CD4-positive, CD25-positive, alpha-beta regulatory T cell (primary cell): Measurements from ENCODE around the gene CASP10. TPM values are rescaled to one million over a fixed set of nuclear protein-coding genes. Genes with fewer than 3 reads are reported as not detected.
"Not testable (repeated sequence)": the region's sequence is repeated elsewhere in the genome, so short reads cannot be mapped to it uniquely, and the experiment has no call there.

Source experiments
- ATAC-seq, 2 donors: fragments of 150-1000 bp; cut with Tn5 transposase; one replicate each; pipeline ENCODE4 v1.10.0; 2021; ENCODE audit warnings: low read depth in 2 of 2, moderate number of reproducible peaks in 2 of 2, moderate library complexity in 1 of 2
- DNase-seq, 3 donors: peaks; one replicate each; pipeline versions ENCODE4 v3.0.0 to v3.0.0-alpha.2; 2012 to 2022; ENCODE audit warnings: mixed read lengths in 1 of 3
- H3K27ac ChIP-seq: one replicate; pipeline ENCODE4 v1.7.0; 2013; ENCODE audit warnings: mild to moderate bottlenecking, low read length; ENCODE audit not compliant: insufficient read depth, poor library complexity, severe bottlenecking
- H3K27me3 ChIP-seq: one replicate; pipeline ENCODE4 v1.7.0; 2013; ENCODE audit warnings: low read length; ENCODE audit not compliant: control insufficient read depth, insufficient read depth
- H3K36me3 ChIP-seq: one replicate; pipeline ENCODE4 v1.7.0; 2013; ENCODE audit warnings: mild to moderate bottlenecking, low read length, moderate library complexity; ENCODE audit not compliant: control insufficient read depth, insufficient read depth
- H3K4me1 ChIP-seq: 2 replicates; pipeline ENCODE4 v1.7.0; 2013; ENCODE audit warnings: mild to moderate bottlenecking, low read length; ENCODE audit not compliant: insufficient read depth, control insufficient read depth, poor library complexity, severe bottlenecking
- H3K4me3 ChIP-seq: one replicate; pipeline ENCODE4 v1.7.0; 2013; ENCODE audit warnings: low read depth, mild to moderate bottlenecking, low read length, moderate library complexity
- H3K9me3 ChIP-seq, 2 experiments: 1 replicate in 1 of 2; 2 replicates in 1 of 2; pipeline ENCODE4 v1.7.0; 2013; ENCODE audit warnings: low read length in 2 of 2, mild to moderate bottlenecking in 1 of 2, moderate library complexity in 1 of 2; ENCODE audit not compliant: control insufficient read depth in 2 of 2
- H3K27ac Mint-ChIP-seq, 3 donors: one replicate each; pipeline ENCODE4 v1.8.0; 2020 to 2022; ENCODE audit warnings: mild to moderate bottlenecking in 3 of 3, mixed read lengths in 3 of 3, moderate library complexity in 2 of 3
- H3K27me3 Mint-ChIP-seq: one replicate; pipeline ENCODE4 v1.8.0; 2022; ENCODE audit warnings: mild to moderate bottlenecking, mixed read lengths
- H3K36me3 Mint-ChIP-seq: one replicate; pipeline ENCODE4 v1.8.0; 2020; ENCODE audit warnings: mixed read lengths
- H3K4me1 Mint-ChIP-seq, 4 donors: one replicate each; pipeline ENCODE4 v1.8.0; 2020 to 2022; ENCODE audit warnings: mixed read lengths in 4 of 4, mild to moderate bottlenecking in 1 of 4
- H3K4me3 Mint-ChIP-seq, 4 donors: one replicate each; pipeline ENCODE4 v1.8.0; 2020 to 2022; ENCODE audit warnings: mild to moderate bottlenecking in 4 of 4, mixed read lengths in 4 of 4, moderate library complexity in 3 of 4
- H3K9me3 Mint-ChIP-seq, 7 donors: one replicate each; pipeline ENCODE4 v1.8.0; 2020 to 2022; ENCODE audit warnings: mixed read lengths in 7 of 7, mild to moderate bottlenecking in 3 of 7, moderate library complexity in 2 of 7
- polyA plus RNA-seq, 4 donors: library from polyadenylated mRNA; unstranded; fragments of 300-500 nt; fragmentation: Illumina TruSeq; gene quantifications; one replicate each; pipeline ENCODE4 v1.2.3, GENCODE V29; 2021
- total RNA-seq: library from RNA; stranded (reverse); gene quantifications from one replicate; pipeline ENCODE4 v1.2.3, GENCODE V29; 2022

CASP10 gene
- total RNA-seq = 15.1 TPM
- 1 to 10 TPM; 4.4 to 7.1 (median 5.6) TPM for polyA plus RNA-seq

GRCh38 chr2:201182650-201183364 is at the start of gene CASP10:
Gene CASP10 (plus strand): TSS chr2:201183141. CDS start chr2:201185778, 2,637 bp downstream.
- Histone ChIP-seq H3K27me3 (no peaks in the 10 kb centered on the region), H3K36me3 (peaks cover 12% of the 10 kb centered on the region), H3K4me1 (peaks cover 34% of the 10 kb centered on the region), H3K4me3 (peak within 1 kb of the TSS; percentile 95), H3K9me3 (no peaks in the 10 kb centered on the region), H3K27ac (peak within 1 kb of the TSS; percentile 43)
- Mint-ChIP-seq H3K9me3 (peaks cover 0 to 2% (median 0%) of the 10 kb centered on the region in 7 donors), H3K36me3 (peaks cover 15% of the 10 kb centered on the region), H3K27me3 (no peaks in the 10 kb centered on the region), H3K4me3 (peak within 1 kb of the TSS; percentile 84 to 97 (median 90)), H3K27ac (peak within 1 kb of the TSS; percentile 79 to 94 (median 92)), H3K4me1 (peaks cover 20 to 57% (median 35%) of the 10 kb centered on the region in 4 donors)
- peak in 2 of 3 donors; percentile 58 to 82 for DNase-seq
- peak; percentile 63 to 69 for ATAC-seq

- Mint-ChIP-seq H3K4me1 (peaks cover 25 to 71% (median 56%) of the 10 kb centered on the region in 4 donors), H3K36me3 (peaks cover 60% of the 10 kb centered on the region), H3K4me3 (peak overlapping the region in 1 of 4 donors; percentile 70), H3K9me3 (no peaks in the 10 kb centered on the region), H3K27me3 (no peaks in the 10 kb centered on the region), H3K27ac (peak overlapping the region; percentile 53 to 91 (median 87))
- DNase-seq (no peak), ATAC-seq (no peak)
- Histone ChIP-seq H3K4me1 (peaks cover 30% of the 10 kb centered on the region), H3K4me3 (no peak overlapping the region), H3K27me3 (no peaks in the 10 kb centered on the region), H3K36me3 (peaks cover 60% of the 10 kb centered on the region), H3K9me3 (no peaks in the 10 kb centered on the region), H3K27ac (peak overlapping the region; percentile 30)
Measured at GRCh38 chr2:201135386-201135785, 47.6 kb upstream of the CASP10 start.

GRCh38 chr2:201136889-201137321 is 46.0 kb upstream of the CASP10 start:
- Mint-ChIP-seq H3K27ac (peak overlapping the region in 2 of 3 donors; percentile 56 to 91), H3K4me3 (no peak overlapping the region), H3K9me3 (no peaks in the 10 kb centered on the region), H3K4me1 (peaks cover 23 to 58% (median 47%) of the 10 kb centered on the region in 4 donors), H3K27me3 (no peaks in the 10 kb centered on the region), H3K36me3 (peaks cover 66% of the 10 kb centered on the region)
- H3K9me3 ChIP-seq = no peaks in the 10 kb centered on the region
- no peak overlapping the region for H3K4me3 ChIP-seq
- H3K4me1 ChIP-seq = peaks cover 15% of the 10 kb centered on the region
- no peak for DNase-seq
- no peak overlapping the region for H3K27ac ChIP-seq
- no peak for ATAC-seq
- peaks cover 75% of the 10 kb centered on the region for H3K36me3 ChIP-seq
- H3K27me3 ChIP-seq = no peaks in the 10 kb centered on the region

- peaks cover 7% of the 10 kb centered on the region for H3K4me1 ChIP-seq
- H3K36me3 Mint-ChIP-seq = peaks cover 62% of the 10 kb centered on the region
- H3K9me3 Mint-ChIP-seq = no peaks in the 10 kb centered on the region
- no peaks in the 10 kb centered on the region for H3K9me3 ChIP-seq
- no peaks in the 10 kb centered on the region for H3K27me3 Mint-ChIP-seq
- peak overlapping the region in 2 of 3 donors; percentile 42 to 82 for H3K27ac Mint-ChIP-seq
- no peak overlapping the region for H3K27ac ChIP-seq
- ATAC-seq = no peak
- no peak for DNase-seq
- peak overlapping the region in 1 of 4 donors; percentile 52 for H3K4me3 Mint-ChIP-seq
- H3K4me3 ChIP-seq = no peak overlapping the region
- peaks cover 20 to 50% (median 39%) of the 10 kb centered on the region in 4 donors for H3K4me1 Mint-ChIP-seq
- H3K27me3 ChIP-seq = no peaks in the 10 kb centered on the region
- peaks cover 78% of the 10 kb centered on the region for H3K36me3 ChIP-seq
Measured at GRCh38 chr2:201137505-201138400, 45.2 kb upstream of the CASP10 start.

- H3K27me3 ChIP-seq = no peaks in the 10 kb centered on the region
- no peak overlapping the region for H3K4me3 ChIP-seq
- peaks cover 78% of the 10 kb centered on the region for H3K36me3 ChIP-seq
- ATAC-seq (no peak), DNase-seq (no peak)
- no peaks in the 10 kb centered on the region for H3K27me3 Mint-ChIP-seq
- no peak overlapping the region for H3K27ac Mint-ChIP-seq
- H3K9me3 ChIP-seq = no peaks in the 10 kb centered on the region
- peaks cover 13 to 42% (median 32%) of the 10 kb centered on the region in 4 donors for H3K4me1 Mint-ChIP-seq
- peaks cover 55% of the 10 kb centered on the region for H3K36me3 Mint-ChIP-seq
- no peaks in the 10 kb centered on the region for H3K4me1 ChIP-seq
- no peak overlapping the region for H3K27ac ChIP-seq
- H3K9me3 Mint-ChIP-seq = no peaks in the 10 kb centered on the region
- H3K4me3 Mint-ChIP-seq = peak overlapping the region in 3 of 4 donors; percentile 16 to 47 (median 21)
Measured at GRCh38 chr2:201138401-201138970, 44.5 kb upstream of the CASP10 start.

GRCh38 chr2:201138986-201139781 is 43.8 kb upstream of the CASP10 start:
- not testable (repeated sequence) for H3K27ac ChIP-seq, H3K27me3 ChIP-seq, DNase-seq, H3K4me3 ChIP-seq, H3K27me3 Mint-ChIP-seq, H3K4me1 ChIP-seq, H3K9me3 ChIP-seq, ATAC-seq, H3K9me3 Mint-ChIP-seq
- Mint-ChIP-seq H3K27ac (peak overlapping the region in 2 of 3 donors; percentile 39 to 43), H3K4me3 (peak overlapping the region in 2 of 4 donors; percentile 21 to 47), H3K4me1 (peaks cover 13 to 40% (median 31%) of the 10 kb centered on the region in 4 donors), H3K36me3 (peaks cover 55% of the 10 kb centered on the region)
- H3K36me3 ChIP-seq = peaks cover 85% of the 10 kb centered on the region
